ENCODE measurements around the gene IGFBP2. TPM values are rescaled to one million over a fixed set of nuclear protein-coding genes. Genes with fewer than 3 reads are reported as not detected.

Gene IGFBP2
- total and polyA plus RNA-seq, 4 donors = 88.8 to 1,119 (median 352) TPM

DNA sequence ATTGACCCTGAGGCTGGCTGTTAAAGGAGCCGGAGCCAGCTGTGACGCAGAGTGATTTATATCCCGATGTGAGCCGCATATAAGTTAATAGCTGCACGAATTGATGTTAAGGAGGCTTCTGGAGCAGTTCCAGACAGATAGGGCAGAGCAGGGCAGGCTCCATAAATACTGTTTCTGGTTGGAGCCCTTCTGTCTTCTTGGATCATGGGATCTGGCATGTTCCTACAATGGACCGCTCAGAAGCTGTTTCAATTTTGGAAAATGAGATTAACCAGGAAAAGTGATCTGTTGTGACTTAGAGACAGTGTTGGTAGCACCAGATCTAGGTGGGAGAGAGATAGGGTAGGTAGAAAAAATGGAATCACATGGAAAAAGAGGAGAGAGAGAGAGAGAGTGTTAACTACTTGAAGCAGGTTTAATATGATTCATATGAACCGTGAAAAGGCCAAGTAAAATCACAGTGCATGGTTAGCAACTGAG lies 66.9 kb downstream of the IGFBP2 start:
- 70% methylated on average over 7 of the region's 7 CpGs for WGBS
- Histone ChIP-seq H3K36me3 (ENCODE audit: control insufficient read depth in 4 of 4, insufficient read depth in 3 of 4, low read depth in 1 of 4, low read length in 3 of 4) (no peaks in the 10 kb centered on the region), H3K9ac (ENCODE audit: low read depth in 1 of 2, low read length in 2 of 2) (no peak overlapping the region), H3K27ac (ENCODE audit: low read depth in 1 of 2, low read length in 2 of 2) (no peak overlapping the region), H3K27me3 (ENCODE audit: control insufficient read depth in 4 of 4, insufficient read depth in 4 of 4, low read length in 3 of 4) (peaks cover 0 to 9% (median 2%) of the 10 kb centered on the region in 4 donors), H3K4me3 (ENCODE audit: low read depth in 1 of 3, low read length in 3 of 3) (no peak overlapping the region), H3K9me3 (ENCODE audit: control insufficient read depth in 4 of 4, low read length in 3 of 4) (no peaks in the 10 kb centered on the region), H3K4me1 (ENCODE audit: control insufficient read depth in 4 of 4, insufficient read depth in 4 of 4, low read length in 3 of 4) (peaks cover 0 to 3% (median 1%) of the 10 kb centered on the region in 4 donors)
- no peak for TF ChIP-seq GABPA (IDR thresholded peaks at IDR 0.05 in 1 of 2, conservative IDR thresholded peaks at IDR 0.05 in 1 of 2)
- no peak for TF ChIP-seq RAD21 (IDR thresholded peaks at IDR 0.05)
- TF ChIP-seq HNF4G (IDR thresholded peaks at IDR 0.05) = no peak
- TF ChIP-seq RXRA (IDR thresholded peaks at IDR 0.05) = no peak
- TF ChIP-seq, protein P1, sequence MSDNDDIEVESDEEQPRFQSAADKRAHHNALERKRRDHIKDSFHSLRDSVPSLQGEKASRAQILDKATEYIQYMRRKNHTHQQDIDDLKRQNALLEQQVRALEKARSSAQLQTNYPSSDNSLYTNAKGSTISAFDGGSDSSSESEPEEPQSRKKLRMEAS (IDR thresholded peaks at IDR 0.05) = no peak
- no peak for DNase-seq (ENCODE audit: low spot score)

DNA sequence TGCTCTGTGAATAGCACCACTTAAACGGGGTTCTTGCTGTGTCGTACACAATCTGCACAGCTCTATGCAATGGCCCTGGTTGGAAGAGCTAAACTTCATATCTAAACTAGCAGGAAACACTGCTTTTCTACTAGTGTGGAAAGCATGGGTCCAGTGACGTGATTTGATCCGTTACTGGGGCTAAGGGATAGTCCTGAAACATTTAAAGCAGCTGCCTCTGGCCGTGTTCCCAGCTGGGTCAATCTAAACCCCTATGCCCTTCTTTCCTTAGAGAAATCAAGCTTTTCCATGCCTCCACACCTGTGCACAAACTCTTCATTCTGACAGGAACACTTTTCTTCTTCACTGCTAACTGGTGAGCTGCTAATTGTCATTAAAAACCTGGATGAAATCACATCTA lies 67.6 kb downstream of the IGFBP2 start:
- Histone ChIP-seq H3K9me3 (ENCODE audit: control insufficient read depth in 4 of 4, low read length in 3 of 4) (no peaks in the 10 kb centered on the region), H3K9ac (ENCODE audit: low read depth in 1 of 2, low read length in 2 of 2) (no peak overlapping the region), H3K27ac (ENCODE audit: low read depth in 1 of 2, low read length in 2 of 2) (no peak overlapping the region), H3K36me3 (ENCODE audit: control insufficient read depth in 4 of 4, insufficient read depth in 3 of 4, low read depth in 1 of 4, low read length in 3 of 4) (no peaks in the 10 kb centered on the region), H3K4me1 (ENCODE audit: control insufficient read depth in 4 of 4, insufficient read depth in 4 of 4, low read length in 3 of 4) (no peaks in the 10 kb centered on the region), H3K27me3 (ENCODE audit: control insufficient read depth in 4 of 4, insufficient read depth in 4 of 4, low read length in 3 of 4) (peaks cover 0 to 7% (median 1%) of the 10 kb centered on the region in 4 donors), H3K4me3 (ENCODE audit: low read depth in 1 of 3, low read length in 3 of 3) (no peak overlapping the region)
- WGBS = 63% methylated on average over 5 of the region's 5 CpGs
- DNase-seq (ENCODE audit: low spot score) = no peak
- TF ChIP-seq RAD21 (IDR thresholded peaks at IDR 0.05) = no peak
- TF ChIP-seq FOXA1 (IDR thresholded peaks at IDR 0.05) = no peak
- no peak for TF ChIP-seq SP1 (IDR thresholded peaks at IDR 0.05)
- no peak for TF ChIP-seq RXRA (IDR thresholded peaks at IDR 0.05)
- TF ChIP-seq CTCF (IDR thresholded peaks at IDR 0.05; ENCODE audit: low read depth, low read length, missing input control) = no peak
- no peak for TF ChIP-seq HNF4G (IDR thresholded peaks at IDR 0.05)
- TF ChIP-seq, protein P1 (IDR thresholded peaks at IDR 0.05) = no peak
- no peak for TF ChIP-seq YY1 (IDR thresholded peaks at IDR 0.05)
- no peak for TF ChIP-seq NR2F2 (IDR thresholded peaks at IDR 0.05)

GRCh38 chr2:216701544-216701943 lies 68.3 kb downstream of the IGFBP2 start:
- WGBS = 67% methylated on average over 7 of the region's 7 CpGs
- no peaks in the 10 kb centered on the region for H3K9me3 ChIP-seq (ENCODE audit: control insufficient read depth in 4 of 4, low read length in 3 of 4)
- no peak overlapping the region for H3K27ac ChIP-seq (ENCODE audit: low read depth in 1 of 2, low read length in 2 of 2)
- DNase-seq (ENCODE audit: low spot score) = no peak
- no peaks in the 10 kb centered on the region for H3K36me3 ChIP-seq (ENCODE audit: control insufficient read depth in 4 of 4, insufficient read depth in 3 of 4, low read depth in 1 of 4, low read length in 3 of 4)
- H3K27me3 ChIP-seq (ENCODE audit: control insufficient read depth in 4 of 4, insufficient read depth in 4 of 4, low read length in 3 of 4) = peaks cover 0 to 3% (median under 1%) of the 10 kb centered on the region in 4 donors
- H3K4me3 ChIP-seq (ENCODE audit: low read depth in 1 of 3, low read length in 3 of 3) = no peak overlapping the region
- no peak overlapping the region for H3K9ac ChIP-seq (ENCODE audit: low read depth in 1 of 2, low read length in 2 of 2)
- H3K4me1 ChIP-seq (ENCODE audit: control insufficient read depth in 4 of 4, insufficient read depth in 4 of 4, low read length in 3 of 4) = no peaks in the 10 kb centered on the region
- TF ChIP-seq, protein P1 (IDR thresholded peaks at IDR 0.05) = no peak
- TF ChIP-seq ZBTB33 (IDR thresholded peaks at IDR 0.05) (no peak), YY1 (IDR thresholded peaks at IDR 0.05) (no peak), EGR1 (IDR thresholded peaks at IDR 0.05; ENCODE audit: low read depth in 2 of 2) (no peak), FOXA2 (IDR thresholded peaks at IDR 0.05) (no peak), JUND (IDR thresholded peaks at IDR 0.05) (no peak), CTCF (IDR thresholded peaks at IDR 0.05; ENCODE audit: low read depth, low read length, missing input control) (no peak), FOXA1 (IDR thresholded peaks at IDR 0.05) (no peak), RXRA (IDR thresholded peaks at IDR 0.05) (no peak), HNF4G (IDR thresholded peaks at IDR 0.05) (no peak), NR2F2 (IDR thresholded peaks at IDR 0.05) (no peak)
- TF ChIP-seq, protein P2, sequence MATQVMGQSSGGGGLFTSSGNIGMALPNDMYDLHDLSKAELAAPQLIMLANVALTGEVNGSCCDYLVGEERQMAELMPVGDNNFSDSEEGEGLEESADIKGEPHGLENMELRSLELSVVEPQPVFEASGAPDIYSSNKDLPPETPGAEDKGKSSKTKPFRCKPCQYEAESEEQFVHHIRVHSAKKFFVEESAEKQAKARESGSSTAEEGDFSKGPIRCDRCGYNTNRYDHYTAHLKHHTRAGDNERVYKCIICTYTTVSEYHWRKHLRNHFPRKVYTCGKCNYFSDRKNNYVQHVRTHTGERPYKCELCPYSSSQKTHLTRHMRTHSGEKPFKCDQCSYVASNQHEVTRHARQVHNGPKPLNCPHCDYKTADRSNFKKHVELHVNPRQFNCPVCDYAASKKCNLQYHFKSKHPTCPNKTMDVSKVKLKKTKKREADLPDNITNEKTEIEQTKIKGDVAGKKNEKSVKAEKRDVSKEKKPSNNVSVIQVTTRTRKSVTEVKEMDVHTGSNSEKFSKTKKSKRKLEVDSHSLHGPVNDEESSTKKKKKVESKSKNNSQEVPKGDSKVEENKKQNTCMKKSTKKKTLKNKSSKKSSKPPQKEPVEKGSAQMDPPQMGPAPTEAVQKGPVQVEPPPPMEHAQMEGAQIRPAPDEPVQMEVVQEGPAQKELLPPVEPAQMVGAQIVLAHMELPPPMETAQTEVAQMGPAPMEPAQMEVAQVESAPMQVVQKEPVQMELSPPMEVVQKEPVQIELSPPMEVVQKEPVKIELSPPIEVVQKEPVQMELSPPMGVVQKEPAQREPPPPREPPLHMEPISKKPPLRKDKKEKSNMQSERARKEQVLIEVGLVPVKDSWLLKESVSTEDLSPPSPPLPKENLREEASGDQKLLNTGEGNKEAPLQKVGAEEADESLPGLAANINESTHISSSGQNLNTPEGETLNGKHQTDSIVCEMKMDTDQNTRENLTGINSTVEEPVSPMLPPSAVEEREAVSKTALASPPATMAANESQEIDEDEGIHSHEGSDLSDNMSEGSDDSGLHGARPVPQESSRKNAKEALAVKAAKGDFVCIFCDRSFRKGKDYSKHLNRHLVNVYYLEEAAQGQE (IDR thresholded peaks at IDR 0.05) = no peak
- TF ChIP-seq, protein P3, sequence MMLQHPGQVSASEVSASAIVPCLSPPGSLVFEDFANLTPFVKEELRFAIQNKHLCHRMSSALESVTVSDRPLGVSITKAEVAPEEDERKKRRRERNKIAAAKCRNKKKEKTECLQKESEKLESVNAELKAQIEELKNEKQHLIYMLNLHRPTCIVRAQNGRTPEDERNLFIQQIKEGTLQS (IDR thresholded peaks at IDR 0.05) = no peak
